ENCODE results near the gene BEST1. TPM values are rescaled to one million over a fixed set of nuclear protein-coding genes. Genes with fewer than 3 reads are reported as not detected.
A peak's percentile ranks its signal among the peaks of the same experiment; 100 is the strongest.

The BEST1 gene
- polyA plus RNA-seq, 3 donors, result 3.5 to 5.1 (median 4.6) TPM

GRCh38 chr11:61971248-61972111 is 21.3 kb downstream of the BEST1 start:
- peak; percentile 76 to 96 (median 88) for DNase-seq (ENCODE audit: extremely low read depth in 1 of 11, low read depth in 9 of 11, low spot score in 4 of 11)

GRCh38 chr11:61972112-61972671 is 22.0 kb downstream of the BEST1 start:
- DNase-seq (ENCODE audit: extremely low read depth in 1 of 11, low read depth in 9 of 11, low spot score in 4 of 11), result no peak

DNA sequence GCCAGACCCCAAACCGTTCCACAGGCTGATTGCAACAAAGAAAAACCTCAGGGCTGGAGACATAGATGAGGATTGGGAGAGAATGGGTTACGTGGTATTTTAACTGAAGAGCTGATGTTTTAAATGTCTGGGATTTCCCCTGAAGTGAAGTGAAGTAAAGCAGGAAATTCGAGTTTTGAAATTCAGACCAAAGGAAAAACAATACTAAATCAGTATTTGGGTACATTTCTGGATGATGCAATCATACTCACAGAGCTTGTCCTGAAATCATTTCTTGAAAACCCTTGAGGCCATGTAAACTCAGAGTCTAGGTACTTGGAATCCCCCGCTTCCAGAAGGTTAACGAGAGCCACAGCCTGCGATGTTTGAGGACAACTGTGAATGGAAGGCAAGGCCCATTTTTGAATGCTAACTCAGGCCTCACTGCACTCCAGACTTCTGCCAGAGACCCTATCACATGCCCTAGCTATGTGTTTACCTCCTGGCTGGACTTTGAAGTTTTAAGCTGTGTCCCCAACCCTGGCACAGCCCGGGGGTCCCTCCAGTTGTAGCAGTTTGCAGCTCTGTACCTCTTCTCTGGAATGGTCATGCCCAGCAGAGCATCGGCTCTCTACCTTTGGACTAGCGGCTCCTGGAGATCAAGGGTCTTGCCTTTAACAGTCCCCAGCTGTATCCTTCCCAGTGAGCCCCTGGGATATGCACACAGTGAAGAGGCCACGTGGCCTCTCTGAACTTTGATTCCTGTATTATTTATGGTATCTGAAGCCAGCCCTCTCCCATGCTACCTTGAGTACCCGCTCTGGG is 22.7 kb downstream of the BEST1 start:
- DNase-seq (ENCODE audit: extremely low read depth in 1 of 11, low read depth in 9 of 11, low spot score in 4 of 11), result peak in 2 of 11 donors; percentile 18 to 54

DNA sequence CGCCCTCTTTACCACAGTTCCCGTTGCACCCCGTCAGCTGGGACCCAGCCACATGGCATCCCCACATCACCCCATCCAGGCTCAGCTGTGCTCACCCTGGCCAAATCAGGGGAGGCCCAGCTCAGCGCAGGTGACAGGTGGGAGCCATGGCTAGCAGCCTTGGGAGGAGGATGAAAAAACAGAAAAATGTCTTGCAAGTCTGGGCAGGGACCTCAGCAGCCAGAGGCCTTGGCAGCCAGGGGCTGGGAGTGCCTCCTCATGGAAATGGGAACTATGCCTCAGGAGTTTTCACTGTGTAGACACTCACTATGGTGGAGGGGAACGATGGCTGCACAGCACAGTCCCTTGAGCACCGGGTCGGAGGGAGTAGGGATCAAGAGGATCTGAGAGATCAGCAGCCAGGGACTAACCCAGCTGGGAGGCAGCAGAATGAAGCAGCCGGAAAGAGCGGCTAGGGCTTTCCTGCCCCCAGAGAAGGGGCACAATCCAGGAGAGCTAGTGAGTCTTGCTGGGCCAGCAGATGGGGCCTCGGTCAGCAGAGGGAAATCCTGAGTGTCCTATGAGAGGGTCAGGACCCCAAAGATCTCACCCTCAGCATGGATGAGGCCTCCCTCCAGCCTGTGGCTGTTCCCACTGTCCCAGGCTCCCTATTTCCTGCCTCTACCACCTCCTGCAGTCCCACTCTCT is 23.5 kb downstream of the BEST1 start:
- no peak for DNase-seq (ENCODE audit: extremely low read depth in 1 of 11, low read depth in 9 of 11, low spot score in 4 of 11)

DNA sequence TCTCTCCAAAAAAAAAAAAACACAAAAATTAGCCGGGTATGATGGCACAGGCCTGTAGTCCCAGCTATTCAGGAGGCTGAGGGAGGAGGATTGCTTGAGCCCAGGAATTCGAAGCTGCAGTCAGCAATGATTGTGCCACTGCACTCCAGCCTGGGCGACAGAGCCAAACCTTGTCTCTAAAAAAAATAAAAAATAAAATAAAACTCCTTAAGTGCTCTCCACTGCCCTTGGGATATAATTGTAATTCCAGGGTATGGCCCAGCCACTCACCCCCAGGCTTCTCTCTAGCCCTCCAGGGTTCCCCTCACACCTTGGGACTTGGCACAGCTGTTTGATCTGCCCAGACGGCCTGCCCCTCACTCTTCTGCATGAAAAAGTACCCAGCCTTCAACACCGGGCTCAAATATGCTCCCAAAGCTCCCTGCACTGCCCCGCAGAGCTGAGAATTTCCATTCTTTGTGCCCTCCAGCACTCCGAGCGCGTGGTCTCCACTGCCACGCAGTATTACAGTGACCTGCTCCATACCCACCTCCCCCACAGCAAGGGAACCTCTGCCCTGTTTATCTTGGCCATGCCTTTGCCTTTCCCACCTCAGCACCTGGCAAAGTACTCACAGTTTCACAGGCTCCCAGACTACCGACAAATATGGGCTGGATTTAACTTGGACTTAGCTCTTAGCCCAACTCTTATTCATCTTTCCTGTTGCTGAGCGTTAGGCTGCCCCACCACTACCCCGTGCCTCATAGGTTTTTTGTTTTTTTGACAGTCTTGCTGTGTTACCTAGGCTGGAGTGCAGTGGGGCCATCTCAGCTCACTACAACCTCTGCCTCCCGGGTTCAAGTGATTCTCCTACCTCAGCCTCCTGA is 24.8 kb downstream of the BEST1 start:
- no peak for DNase-seq (ENCODE audit: extremely low read depth in 1 of 11, low read depth in 9 of 11, low spot score in 4 of 11)

DNA sequence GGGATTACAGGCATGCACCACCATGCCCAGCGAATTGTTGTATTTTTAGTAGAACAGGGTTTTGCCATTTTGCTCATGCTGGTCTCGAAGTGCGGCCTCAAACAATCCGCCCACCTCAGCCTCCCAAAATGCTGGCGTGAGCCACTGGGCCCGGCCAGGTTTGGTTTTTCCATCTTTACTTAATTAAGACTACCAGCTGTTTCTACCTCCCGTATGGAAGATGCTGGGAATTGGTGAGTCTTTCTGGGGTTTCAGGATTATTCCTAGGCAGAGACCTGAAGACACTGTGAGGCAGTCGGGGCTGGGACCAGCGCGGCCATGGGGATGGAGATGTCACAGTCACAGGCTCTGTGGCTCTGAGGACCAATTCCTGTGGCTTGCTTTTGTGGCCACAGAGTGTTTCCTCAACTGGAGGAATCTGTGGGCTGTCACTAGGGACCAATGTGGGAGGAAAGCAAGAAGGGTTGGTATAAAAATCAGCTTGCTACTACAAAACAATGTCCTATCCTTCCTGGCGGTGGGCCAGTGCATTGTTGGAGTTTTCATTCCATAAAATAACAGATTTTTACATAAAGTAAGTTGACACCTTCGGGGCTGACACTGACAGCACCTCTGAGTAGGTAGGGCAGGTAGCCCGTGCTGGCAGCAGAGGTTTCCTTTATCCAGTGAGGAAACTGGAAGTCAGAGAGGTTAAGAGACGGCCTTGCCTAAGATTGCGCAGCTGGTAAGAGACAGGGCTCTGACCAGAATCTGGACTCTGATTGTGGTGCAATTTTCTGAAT is 25.7 kb downstream of the BEST1 start:
- no peak for DNase-seq (ENCODE audit: extremely low read depth in 1 of 11, low read depth in 9 of 11, low spot score in 4 of 11)

DNA sequence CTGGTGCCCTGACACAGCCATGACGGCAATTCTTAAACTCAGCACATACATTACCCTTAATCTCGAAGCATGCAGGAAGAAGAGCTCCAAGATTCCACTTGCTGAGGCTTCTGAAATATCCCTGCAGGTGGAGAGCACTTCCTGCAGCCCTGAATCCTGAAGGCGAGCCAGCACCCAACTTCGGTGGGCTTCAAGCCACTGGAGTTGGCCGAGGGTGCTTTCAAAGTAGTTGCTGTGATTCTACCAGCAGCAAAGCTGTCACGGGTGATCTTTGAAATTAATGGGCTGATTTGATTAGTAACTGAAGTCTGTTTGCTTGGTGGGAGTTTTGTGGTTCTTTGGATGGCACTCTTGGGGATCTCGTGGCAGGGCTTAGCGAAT is 26.3 kb downstream of the BEST1 start:
- no peak for DNase-seq (ENCODE audit: extremely low read depth in 1 of 11, low read depth in 9 of 11, low spot score in 4 of 11)

GRCh38 chr11:61976813-61977475 is 26.8 kb downstream of the BEST1 start:
- DNase-seq (ENCODE audit: extremely low read depth in 1 of 11, low read depth in 9 of 11, low spot score in 4 of 11), result no peak

DNA sequence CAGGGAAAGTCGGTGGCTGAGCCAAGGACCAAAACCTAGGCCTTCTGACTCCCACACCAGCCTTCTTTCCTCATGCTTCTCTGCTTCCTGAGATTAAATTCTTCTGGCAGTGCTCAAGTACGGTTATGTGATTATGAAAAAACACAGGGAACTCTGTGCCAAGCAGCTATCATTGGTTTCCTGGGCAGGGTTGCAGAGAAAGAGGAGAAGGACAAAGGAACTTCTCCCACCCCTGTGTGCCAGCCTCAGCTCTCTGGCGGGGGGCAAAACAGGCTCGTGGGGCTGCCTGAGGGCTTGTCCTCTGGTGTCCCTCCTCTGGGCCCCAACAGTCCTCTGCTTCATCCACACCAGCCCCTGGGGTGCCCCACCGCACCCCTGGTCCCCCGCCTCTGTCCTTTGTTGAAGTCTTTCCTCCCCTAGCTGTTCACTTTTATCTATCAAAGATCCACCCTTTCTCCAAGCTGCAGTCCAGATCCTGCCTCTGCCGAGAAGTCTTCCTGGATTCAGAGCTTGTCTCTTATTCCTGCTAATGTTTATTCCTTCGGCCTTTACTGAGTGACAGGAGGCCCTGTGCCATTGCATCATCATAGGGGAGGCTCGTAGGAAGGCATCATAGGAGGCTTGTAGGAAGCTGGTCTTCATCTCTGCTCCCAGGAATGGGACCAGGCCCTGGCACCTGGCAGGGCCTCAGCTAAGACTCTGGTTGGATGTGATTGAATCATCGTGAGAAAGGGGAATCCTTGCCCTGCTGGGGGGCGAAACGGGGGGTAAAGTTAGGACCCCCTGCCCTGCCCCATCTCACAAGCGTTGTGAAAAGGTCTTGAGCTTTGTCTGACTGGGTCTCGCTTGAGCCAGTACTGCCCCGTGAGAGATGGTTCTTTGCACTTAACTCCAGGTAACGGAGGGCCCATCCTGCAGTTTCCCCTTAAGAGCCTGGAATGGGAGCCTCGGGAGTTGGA is 28.8 kb downstream of the BEST1 start:
- no peak for DNase-seq (ENCODE audit: extremely low read depth in 1 of 11, low read depth in 9 of 11, low spot score in 4 of 11)

- DNase-seq (ENCODE audit: extremely low read depth in 1 of 11, low read depth in 9 of 11, low spot score in 4 of 11), result no peak
Measured at GRCh38 chr11:61980783-61981541, 30.8 kb downstream of the BEST1 start.

DNA sequence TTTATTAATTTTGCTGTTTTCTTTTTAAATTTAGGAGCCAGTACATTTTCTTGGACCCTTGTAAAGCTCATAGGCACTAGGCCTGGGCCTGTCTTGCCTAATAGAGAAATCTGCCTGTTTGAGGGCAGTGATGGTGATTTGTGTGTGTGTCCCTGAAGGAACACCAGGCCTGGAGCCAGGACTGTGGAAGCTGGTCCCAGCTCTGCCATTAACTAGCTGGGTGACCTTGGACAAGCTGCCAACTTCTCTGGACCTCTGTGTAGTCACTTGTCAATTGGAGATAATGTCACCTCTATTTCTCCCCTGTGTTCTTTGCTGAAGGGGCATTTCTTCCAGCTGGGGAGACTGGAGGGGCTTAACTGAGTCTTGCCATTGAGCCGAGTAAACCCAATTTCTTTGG is 33.3 kb downstream of the BEST1 start:
- DNase-seq (ENCODE audit: extremely low read depth in 1 of 11, low read depth in 9 of 11, low spot score in 4 of 11), result no peak

GRCh38 chr11:61985869-61986268 is 35.7 kb downstream of the BEST1 start:
- DNase-seq (ENCODE audit: extremely low read depth in 1 of 11, low read depth in 9 of 11, low spot score in 4 of 11), result no peak

GRCh38 chr11:61994981-61995380 is 44.8 kb downstream of the BEST1 start:
- DNase-seq (ENCODE audit: extremely low read depth in 1 of 11, low read depth in 9 of 11, low spot score in 4 of 11), result no peak

DNA sequence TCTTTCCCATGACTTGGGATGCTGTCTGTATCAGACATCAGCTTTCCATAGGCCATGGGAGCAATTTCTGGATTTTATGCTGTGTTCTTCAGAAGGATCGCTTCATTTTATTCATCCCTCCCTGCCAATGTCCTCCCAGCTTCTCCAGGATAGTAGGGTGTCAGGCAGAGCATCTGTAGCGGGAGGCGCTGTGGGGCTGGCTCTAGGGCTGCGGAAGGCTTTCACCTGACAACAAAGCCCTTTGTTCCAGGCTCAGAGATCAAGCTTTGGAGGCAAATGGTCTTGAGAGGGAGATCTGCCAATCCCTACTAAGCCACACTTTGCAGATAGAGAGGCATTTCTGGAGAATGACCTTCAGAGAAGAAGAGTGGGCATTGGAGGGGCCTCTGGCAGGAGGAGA is 46.8 kb downstream of the BEST1 start:
- DNase-seq (ENCODE audit: extremely low read depth in 1 of 11, low read depth in 9 of 11, low spot score in 4 of 11), result no peak

DNA sequence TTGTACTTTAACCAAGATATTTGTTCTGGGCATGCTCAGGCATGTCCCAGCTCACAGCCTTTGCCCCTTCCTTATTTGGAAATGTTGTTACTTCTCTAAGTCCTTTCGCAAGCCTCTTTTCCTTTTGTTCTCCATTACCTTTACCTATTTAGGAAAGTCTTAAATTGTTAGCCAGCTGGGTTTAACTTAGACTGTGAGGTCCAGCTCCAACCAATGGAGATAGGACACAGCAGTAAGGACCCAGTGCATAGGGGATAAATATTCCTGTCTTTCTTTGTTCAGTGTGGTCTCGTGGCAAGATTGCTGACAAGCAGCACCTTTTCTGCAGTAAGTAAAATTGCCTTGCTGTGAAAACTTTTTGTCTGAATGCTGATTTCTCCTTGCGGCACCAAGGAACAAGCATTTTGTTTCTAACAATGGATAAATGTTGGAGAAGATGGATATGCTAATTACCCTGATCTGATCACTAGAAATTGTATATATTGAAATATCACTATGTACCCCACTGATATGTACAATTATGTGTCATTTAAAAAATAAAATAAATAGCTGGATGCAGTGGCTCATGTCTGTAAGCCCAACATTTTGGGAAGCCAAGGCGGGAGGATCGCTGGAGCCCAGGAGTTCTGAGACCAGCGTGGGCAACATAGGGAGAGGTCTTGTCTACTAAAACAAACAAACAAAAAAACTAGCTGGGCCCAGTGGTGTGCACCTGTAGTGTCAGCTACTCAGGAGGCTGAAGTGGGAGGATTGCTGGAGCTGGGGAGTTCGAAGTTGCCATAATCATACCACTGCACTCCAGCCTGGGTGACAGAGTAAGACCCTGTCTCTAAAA is 49.2 kb downstream of the BEST1 start:
- DNase-seq (ENCODE audit: extremely low read depth in 1 of 11, low read depth in 9 of 11, low spot score in 4 of 11), result no peak

All from renal cortex interstitium (tissue), 11 donors.